SK-MEL-5 (cell line): Measurements from ENCODE around the gene SPECC1L. TPM values are rescaled to one million over a fixed set of nuclear protein-coding genes. Genes with fewer than 3 reads are reported as not detected.

Source experiments
- DNase-seq: peaks from one replicate; pipeline ENCODE4 v3.0.0-alpha.2; 2016; ENCODE audit warnings: low read depth, low spot score
- in situ Hi-C: cut with HindIII; loops from 2 replicates; pipeline ENCODE4 v1.10.0; 2016; ENCODE audit warnings: low sequenced_read_pairs, high pct_unique_total_duplicates, low pct_unique_long_range_greater_than_20kb
- total RNA-seq: library from RNA; depleted of rRNA; stranded (reverse); fragments of >200 nt; shearing (Covaris generic); gene quantifications from 2 replicates; pipeline ENCODE4 v1.2.3, GENCODE V29; 2014

SPECC1L gene
- total RNA-seq, 1 experiment from 2014 or later = 38.0 TPM

- in situ Hi-C loops = no loop called here
- no peak for DNase-seq
These were observed 142.6 kb downstream of the SPECC1L start for GRCh38 chr22:24413271-24413670.

GRCh38 chr22:24413736-24414385 lies 143.2 kb downstream of the SPECC1L start:
- in situ Hi-C loops = no loop called here
- no peak for DNase-seq

- no peak for DNase-seq
- in situ Hi-C loops = no loop called here
These were observed 143.9 kb downstream of the SPECC1L start for GRCh38 chr22:24414523-24414922.

GRCh38 chr22:24414984-24415945 lies 144.6 kb downstream of the SPECC1L start:
- DNase-seq = no peak
- in situ Hi-C loops = no loop called here

GRCh38 chr22:24416095-24416494 lies 145.5 kb downstream of the SPECC1L start:
- in situ Hi-C loops = no loop called here
- DNase-seq = no peak

- in situ Hi-C loops = no loop called here
- no peak for DNase-seq
These were observed 146.0 kb downstream of the SPECC1L start for GRCh38 chr22:24416611-24417010.

- no peak for DNase-seq
- in situ Hi-C loops = no loop called here
These were observed 146.6 kb downstream of the SPECC1L start for GRCh38 chr22:24417200-24417599.

GRCh38 chr22:24417901-24418641 lies 147.4 kb downstream of the SPECC1L start:
- no peak for DNase-seq
- in situ Hi-C loops = no loop called here

- DNase-seq = no peak
- in situ Hi-C loops = no loop called here
These were observed 148.3 kb downstream of the SPECC1L start for GRCh38 chr22:24418786-24419474.

GRCh38 chr22:24419475-24419850 lies 148.8 kb downstream of the SPECC1L start:
- in situ Hi-C loops = no loop called here
- DNase-seq = no peak

GRCh38 chr22:24420072-24420976 lies 149.7 kb downstream of the SPECC1L start:
- no peak for DNase-seq
- in situ Hi-C loops = no loop called here

GRCh38 chr22:24420977-24421343 lies 150.3 kb downstream of the SPECC1L start:
- no peak for DNase-seq
- in situ Hi-C loops = no loop called here

GRCh38 chr22:24421428-24421931 lies 150.8 kb downstream of the SPECC1L start:
- in situ Hi-C loops = no loop called here
- DNase-seq = peak; percentile 30

- DNase-seq = no peak
- in situ Hi-C loops = no loop called here
These were observed 151.6 kb downstream of the SPECC1L start for GRCh38 chr22:24422102-24422665.

- in situ Hi-C loops = no loop called here
- peak; percentile 39 for DNase-seq
These were observed 152.9 kb downstream of the SPECC1L start for GRCh38 chr22:24423519-24424000.
